Hepatocyte (in vitro differentiated cells): ENCODE results near the gene NAT16.

Experiments used
- CTCF ChIP-seq: fragments of 200-600 bp; sonication (generic); IDR thresholded peaks from 2 replicates; pipeline ENCODE4 v1.5.1; 2016; ENCODE audit warnings: antibody characterized with exemption, mild to moderate bottlenecking; ENCODE audit not compliant: poor library complexity
- EZH2 ChIP-seq: fragments of 200-600 bp; sonication (generic); IDR thresholded peaks from 2 replicates; pipeline ENCODE4 v1.6.1; 2016; ENCODE audit warnings: antibody characterized with exemption, mild to moderate bottlenecking, borderline replicate concordance

- TF ChIP-seq CTCF (no peak), EZH2 (no peak)
Measured at GRCh38 chr7:101216001-101216859, 36.1 kb upstream of the NAT16 start.
